ENCODE data around the gene MN1. TPM values are rescaled to one million over a fixed set of nuclear protein-coding genes. Genes with fewer than 3 reads are reported as not detected.

The MN1 gene
- total RNA-seq, 1 donor from 2014 or later = 5.9 TPM

DNA sequence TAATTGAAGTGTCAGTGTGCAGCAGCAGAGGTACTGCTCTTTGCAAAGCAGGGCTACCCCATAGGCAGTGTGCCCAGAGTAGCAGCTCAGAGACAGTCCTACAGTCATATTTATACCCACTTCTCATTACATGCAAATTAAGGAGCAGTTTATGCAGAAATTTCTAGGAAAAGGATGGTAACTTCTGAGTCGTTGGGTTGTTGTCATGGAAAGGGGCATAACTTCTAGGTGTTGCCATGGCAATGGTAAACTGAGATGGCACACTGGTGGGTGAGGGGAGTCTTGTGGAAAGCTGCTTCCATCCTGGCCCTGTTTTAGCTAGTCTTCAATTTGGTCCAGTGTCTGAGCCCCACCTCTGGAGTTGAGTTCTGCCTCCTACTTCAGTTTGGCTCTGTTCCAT, 77.4 kb downstream of the MN1 start:
- DNase-seq (ENCODE audit: low spot score, unreplicated experiment) = no peak
- TF ChIP-seq, protein P1, sequence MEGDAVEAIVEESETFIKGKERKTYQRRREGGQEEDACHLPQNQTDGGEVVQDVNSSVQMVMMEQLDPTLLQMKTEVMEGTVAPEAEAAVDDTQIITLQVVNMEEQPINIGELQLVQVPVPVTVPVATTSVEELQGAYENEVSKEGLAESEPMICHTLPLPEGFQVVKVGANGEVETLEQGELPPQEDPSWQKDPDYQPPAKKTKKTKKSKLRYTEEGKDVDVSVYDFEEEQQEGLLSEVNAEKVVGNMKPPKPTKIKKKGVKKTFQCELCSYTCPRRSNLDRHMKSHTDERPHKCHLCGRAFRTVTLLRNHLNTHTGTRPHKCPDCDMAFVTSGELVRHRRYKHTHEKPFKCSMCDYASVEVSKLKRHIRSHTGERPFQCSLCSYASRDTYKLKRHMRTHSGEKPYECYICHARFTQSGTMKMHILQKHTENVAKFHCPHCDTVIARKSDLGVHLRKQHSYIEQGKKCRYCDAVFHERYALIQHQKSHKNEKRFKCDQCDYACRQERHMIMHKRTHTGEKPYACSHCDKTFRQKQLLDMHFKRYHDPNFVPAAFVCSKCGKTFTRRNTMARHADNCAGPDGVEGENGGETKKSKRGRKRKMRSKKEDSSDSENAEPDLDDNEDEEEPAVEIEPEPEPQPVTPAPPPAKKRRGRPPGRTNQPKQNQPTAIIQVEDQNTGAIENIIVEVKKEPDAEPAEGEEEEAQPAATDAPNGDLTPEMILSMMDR (IDR thresholded peaks at IDR 0.05; ENCODE audit: unreplicated experiment) = no peak
- no peak overlapping the region for H3K4me3 Mint-ChIP-seq (ENCODE audit: low read depth)
- peaks cover 10% of the 10 kb centered on the region for H3K9me3 Mint-ChIP-seq (ENCODE audit: low read depth)
- H3K4me1 Mint-ChIP-seq (ENCODE audit: low read depth) = peaks cover 9% of the 10 kb centered on the region
- peaks cover 24% of the 10 kb centered on the region for H3K27me3 Mint-ChIP-seq
- H3K36me3 Mint-ChIP-seq (ENCODE audit: insufficient read depth) = no peaks in the 10 kb centered on the region
- no peak overlapping the region for H3K27ac Mint-ChIP-seq

DNA sequence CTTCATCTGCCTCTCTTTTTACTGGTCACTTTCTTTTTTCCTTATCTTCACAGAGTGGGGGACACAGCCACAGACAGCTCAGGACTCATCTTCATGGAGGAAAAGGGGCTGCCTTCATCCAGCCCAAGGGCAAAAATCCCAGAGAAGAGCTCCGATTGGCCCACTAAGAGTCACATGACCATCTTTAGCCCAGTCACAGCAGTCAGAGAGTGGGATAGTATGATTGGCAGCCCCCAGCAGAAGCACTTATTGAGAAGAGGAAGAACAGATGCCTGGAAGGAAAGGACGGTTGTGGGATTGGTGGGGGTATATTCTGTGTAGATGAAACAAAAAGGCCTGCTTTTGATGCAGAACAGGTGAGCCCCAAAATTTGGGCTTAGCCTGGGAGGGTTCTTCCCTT, 77.8 kb downstream of the MN1 start:
- Mint-ChIP-seq H3K36me3 (ENCODE audit: insufficient read depth) (no peaks in the 10 kb centered on the region), H3K4me3 (ENCODE audit: low read depth) (no peak overlapping the region), H3K27ac (no peak overlapping the region), H3K4me1 (ENCODE audit: low read depth) (peaks cover 9% of the 10 kb centered on the region), H3K9me3 (ENCODE audit: low read depth) (peaks cover 10% of the 10 kb centered on the region), H3K27me3 (peaks cover 20% of the 10 kb centered on the region)
- DNase-seq (ENCODE audit: low spot score, unreplicated experiment) = no peak
- TF ChIP-seq, protein P1 (IDR thresholded peaks at IDR 0.05; ENCODE audit: unreplicated experiment) = no peak

DNA sequence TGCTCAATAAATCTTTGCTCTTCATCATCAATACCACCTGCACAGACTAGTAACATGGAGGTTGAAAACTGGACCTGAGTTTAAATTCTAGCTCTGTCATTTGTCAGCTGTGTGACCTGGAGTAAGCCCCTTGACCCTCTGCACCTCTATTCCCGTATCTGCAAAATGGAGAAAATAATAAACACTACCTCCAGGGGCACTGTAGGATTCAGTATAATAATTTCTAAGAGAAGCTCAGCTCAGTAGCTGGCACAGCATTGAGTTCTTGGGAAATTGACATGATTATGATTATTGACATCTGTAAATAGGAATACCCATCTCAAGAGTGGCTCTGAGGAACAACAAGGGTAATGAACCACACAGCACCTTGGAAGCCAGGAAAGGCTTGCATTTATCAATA, 78.4 kb downstream of the MN1 start:
- no peaks in the 10 kb centered on the region for H3K36me3 Mint-ChIP-seq (ENCODE audit: insufficient read depth)
- DNase-seq (ENCODE audit: low spot score, unreplicated experiment) = no peak
- H3K9me3 Mint-ChIP-seq (ENCODE audit: low read depth) = peaks cover 10% of the 10 kb centered on the region
- H3K27me3 Mint-ChIP-seq = peaks cover 24% of the 10 kb centered on the region
- no peak overlapping the region for H3K27ac Mint-ChIP-seq
- H3K4me1 Mint-ChIP-seq (ENCODE audit: low read depth) = peaks cover 9% of the 10 kb centered on the region
- no peak overlapping the region for H3K4me3 Mint-ChIP-seq (ENCODE audit: low read depth)
- TF ChIP-seq, protein P1 (IDR thresholded peaks at IDR 0.05; ENCODE audit: unreplicated experiment) = no peak

DNA sequence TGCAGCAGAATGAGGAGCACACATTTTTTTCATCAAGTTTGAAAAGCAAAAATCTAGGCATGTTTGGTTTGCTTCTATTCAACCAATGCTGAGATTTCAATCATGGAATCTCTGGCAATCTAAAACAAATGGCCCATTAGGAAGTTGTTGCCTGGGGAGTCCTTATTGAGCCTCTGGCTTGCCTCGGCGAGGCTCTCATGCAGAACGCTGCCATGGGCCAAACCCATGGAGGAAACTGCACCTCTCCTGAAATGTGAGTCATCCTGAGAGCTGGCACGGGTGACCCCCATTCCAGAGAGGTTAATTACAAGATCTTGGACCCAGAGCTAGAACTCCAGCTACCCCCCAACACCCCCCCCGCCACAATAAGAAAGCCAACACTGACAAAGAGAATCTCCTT, 80.7 kb downstream of the MN1 start:
- TF ChIP-seq, protein P1 (IDR thresholded peaks at IDR 0.05; ENCODE audit: unreplicated experiment) = no peak
- Mint-ChIP-seq H3K9me3 (ENCODE audit: low read depth) (peaks cover 10% of the 10 kb centered on the region), H3K4me3 (ENCODE audit: low read depth) (no peak overlapping the region), H3K36me3 (ENCODE audit: insufficient read depth) (no peaks in the 10 kb centered on the region), H3K4me1 (ENCODE audit: low read depth) (no peaks in the 10 kb centered on the region), H3K27me3 (peaks cover 38% of the 10 kb centered on the region), H3K27ac (no peak overlapping the region)
- DNase-seq (ENCODE audit: low spot score, unreplicated experiment) = no peak

DNA sequence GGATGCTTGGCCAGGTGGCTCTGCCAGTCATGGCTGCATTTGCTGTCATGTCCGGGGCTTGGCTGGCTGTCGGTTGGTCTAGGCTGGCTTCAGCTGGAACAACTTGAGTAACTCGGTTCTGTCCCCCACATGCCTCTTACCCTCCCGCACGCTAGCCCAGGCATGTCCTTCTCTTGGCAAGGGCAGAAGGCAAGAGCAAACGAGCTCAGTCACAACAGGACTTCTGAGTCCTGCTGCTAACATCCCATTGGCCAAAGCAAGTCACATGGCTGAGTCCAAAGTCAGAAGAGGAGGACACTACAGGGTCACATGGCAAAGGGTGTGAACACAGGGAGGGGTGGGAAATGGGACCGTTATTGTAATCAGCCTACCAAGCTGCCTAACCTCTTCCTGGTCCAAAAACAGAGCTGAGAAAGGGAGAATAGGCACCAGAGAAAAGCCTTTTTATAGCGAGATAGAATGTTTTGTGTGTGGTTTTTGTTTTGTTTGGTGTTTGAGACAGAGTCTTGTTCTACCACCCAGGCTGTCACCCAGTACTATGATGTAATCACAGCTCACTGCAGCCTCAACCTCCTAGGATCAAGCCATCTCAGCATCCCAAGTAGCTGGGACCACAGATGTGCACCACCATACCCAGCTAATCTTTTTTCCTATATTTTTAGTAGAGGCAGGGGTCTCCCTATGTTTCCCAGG, 81.9 kb downstream of the MN1 start:
- Mint-ChIP-seq H3K27me3 (peaks cover 40% of the 10 kb centered on the region), H3K4me3 (ENCODE audit: low read depth) (no peak overlapping the region), H3K36me3 (ENCODE audit: insufficient read depth) (no peaks in the 10 kb centered on the region), H3K27ac (no peak overlapping the region), H3K4me1 (ENCODE audit: low read depth) (no peaks in the 10 kb centered on the region), H3K9me3 (ENCODE audit: low read depth) (peaks cover 5% of the 10 kb centered on the region)
- DNase-seq (ENCODE audit: low spot score, unreplicated experiment) = no peak
- TF ChIP-seq, protein P1 (IDR thresholded peaks at IDR 0.05; ENCODE audit: unreplicated experiment) = no peak
